Stimulated activated CD4-positive, alpha-beta T cell treated with anti-CD3 and anti-CD28 coated beads, TNF-alpha, amount 100 ng/mL, for 1 hour (primary cell): ENCODE measurements around the gene GRAMD1B.
"Not testable (repeated sequence)": the region's sequence is repeated elsewhere in the genome, so short reads cannot be mapped to it uniquely, and the experiment has no call there.

ENCODE experiments used
- DNase-seq, 3 donors: peaks; one replicate each; pipeline ENCODE4 v3.0.0-alpha.2; 2020; ENCODE audit warnings: low read depth in 3 of 3, low spot score in 1 of 3

Gene GRAMD1B

DNA sequence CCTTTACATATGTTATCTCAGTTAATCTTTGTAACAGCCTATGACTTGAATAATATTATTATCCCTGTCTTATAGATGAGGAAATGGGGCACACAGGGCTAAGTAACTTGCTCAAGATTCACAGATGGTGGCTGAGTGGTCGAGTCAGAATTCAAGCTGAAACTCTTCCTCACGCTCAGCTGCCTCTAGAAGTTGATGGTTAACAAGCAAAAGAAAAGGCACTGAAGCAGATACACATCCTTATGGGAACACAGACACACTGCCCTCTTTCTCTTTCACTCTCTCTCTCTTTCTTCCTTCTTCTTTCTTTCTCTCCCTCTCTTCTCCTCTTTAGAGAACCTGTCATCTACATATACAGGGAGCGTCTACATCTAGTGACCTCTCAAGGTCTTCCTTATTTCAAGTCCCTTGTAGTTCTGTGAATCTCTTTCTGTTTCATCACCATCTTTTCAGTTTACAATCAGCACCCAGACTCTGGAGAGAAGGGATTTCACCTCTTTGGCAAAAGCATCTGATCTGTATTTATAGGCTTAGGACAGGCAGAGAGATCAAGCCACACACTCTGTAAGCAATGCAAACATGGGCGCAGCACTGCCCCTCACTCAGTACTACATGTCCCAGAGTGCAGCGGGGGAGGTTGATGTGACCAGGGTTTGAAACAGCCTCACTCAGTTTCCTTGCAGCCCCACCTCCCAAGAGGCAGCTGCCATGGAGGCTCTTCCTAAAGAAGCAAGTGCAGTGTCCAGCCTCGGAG, 75.7 kb downstream of the GRAMD1B start:
- DNase-seq = no peak

DNA sequence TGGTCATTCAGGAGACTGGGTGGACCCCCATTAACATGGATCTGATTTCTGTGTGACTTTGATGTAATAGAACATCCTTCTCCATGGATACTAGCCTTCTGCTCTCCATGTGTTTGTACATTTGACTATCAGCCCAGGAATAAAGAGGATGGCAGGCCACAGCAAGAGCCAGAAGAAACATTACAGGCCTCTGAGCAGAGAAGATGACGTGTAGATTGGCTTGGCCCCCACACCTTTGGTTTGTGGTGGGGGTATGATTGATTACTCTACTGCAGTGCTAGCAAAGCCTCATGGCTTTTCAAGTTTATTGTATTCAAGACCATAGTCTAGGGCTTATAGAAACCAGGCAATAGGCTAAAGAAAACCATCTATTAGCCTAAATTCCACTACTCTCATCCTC, 77.0 kb downstream of the GRAMD1B start:
- DNase-seq = no peak

DNA sequence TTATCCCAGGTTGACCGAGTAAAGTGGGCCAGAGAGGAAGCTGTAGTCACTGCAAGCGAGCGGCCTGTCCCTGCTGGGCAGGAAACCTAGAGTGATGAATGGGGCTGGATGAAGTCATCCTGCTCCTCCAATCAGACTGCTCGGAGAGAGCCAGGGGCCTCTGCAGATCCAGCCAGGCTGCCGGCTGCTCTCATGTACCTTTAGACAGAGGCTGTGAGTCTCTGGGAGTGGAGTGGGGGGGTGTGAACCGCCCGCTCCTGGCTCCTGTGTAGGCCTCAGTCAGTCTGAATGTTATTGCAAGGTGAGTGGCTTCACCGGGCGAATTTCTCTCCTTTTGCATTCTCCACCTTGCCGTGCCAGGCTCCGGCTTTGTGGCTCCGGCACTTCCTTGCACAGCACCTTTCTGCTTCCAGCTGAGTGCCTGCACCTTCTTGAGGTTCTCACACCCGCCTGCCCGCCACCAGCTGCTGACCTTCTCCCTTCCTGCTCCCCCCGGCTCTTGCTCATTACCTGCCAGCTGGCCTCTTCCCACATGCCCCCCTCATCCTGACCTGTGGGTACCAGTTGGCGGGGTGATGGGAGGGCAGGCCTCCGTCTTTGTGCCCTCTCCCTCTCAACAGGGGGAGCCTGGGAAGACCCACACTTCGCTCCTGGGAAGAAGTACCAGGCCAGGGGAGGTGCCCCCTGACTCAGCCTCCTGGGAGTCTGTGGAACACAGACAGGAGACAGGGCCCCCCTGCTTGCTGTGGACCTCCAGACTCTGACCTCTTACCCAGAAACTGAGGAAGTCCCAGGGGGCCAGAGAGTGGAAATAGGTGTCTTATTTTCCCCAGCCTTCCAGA, 79.9 kb downstream of the GRAMD1B start:
- no peak for DNase-seq

- no peak for DNase-seq
These were observed 80.5 kb downstream of the GRAMD1B start for GRCh38 chr11:123510579-123510905.

- peak; percentile 8 to 46 (median 15) for DNase-seq
These were observed 81.2 kb downstream of the GRAMD1B start for GRCh38 chr11:123511037-123511870.

DNA sequence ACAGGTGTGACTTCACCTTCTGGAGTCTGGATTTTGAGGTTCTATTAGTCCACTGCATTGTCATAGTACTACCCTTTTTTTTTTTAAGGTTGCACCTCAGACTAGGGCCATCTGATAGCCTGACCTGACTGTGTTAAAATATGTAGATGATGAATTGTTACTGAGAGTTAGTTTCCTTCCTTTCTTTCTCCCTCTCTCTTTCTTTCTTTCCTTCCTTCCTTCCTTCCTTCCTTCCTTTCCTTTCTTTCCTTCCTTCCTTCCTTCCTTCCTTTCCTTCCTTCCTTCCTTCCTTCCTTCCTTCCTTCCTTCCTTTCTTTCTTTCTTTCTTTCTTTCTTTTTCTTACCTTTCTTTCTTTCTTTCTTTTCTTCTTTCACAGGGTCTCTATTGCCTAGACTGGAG, 83.2 kb downstream of the GRAMD1B start:
- not testable (repeated sequence) for DNase-seq

DNA sequence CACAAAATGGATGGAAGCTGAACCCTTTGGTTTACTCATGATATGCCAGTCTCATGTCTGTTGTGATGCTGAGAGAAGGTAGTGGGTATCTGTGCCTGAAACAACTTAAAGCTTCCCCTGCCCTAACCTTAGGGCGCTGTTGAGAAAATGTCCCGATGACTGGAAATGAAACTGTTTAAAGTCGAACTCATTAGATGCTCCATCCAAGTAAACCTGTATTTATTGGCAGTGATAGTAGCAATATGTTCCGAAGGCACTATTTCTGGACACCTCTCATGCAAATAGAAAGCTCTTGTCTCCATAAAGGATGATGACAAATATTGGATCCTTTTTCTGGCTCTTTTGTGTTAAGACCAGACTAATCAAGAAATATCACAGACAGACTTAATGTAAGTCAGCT, 86.2 kb downstream of the GRAMD1B start:
- DNase-seq = no peak

DNA sequence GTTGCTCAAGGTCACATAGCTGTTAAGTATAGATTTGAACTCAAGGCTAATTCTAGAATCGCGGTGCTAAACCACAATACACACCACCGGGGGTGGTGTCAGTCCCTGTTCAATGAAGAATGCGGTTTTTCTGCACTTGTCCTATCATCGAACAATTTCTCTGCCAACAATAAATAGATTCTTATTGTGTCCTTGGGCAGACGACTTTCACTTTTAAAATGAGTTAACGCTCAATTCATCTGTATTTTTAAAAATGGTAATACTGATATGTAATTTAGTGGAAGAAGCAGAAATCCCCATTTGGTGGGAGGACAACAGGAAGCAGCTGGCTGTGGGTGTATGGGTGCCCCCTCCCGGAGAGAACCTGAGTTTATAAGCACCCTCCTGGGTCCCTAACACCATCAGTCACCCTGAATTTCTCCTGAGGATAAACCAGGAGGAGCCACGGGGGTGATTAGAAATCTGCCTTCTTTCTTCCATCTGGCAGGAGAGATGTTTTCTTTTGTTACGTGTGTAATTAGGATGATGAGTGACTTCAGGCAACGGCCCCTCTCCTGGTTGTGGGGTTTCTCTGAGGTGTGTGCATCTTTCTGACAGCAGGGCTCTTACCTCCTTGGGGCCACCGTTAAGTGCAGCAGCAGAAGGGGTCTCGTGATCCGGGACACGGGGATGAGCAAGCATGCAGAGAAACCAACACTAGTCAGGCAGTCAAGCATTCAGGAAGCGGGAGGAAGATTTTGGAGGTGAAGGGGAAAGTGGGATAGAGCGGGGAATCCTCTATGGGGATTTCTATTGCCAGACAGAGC, 87.7 kb downstream of the GRAMD1B start:
- no peak for DNase-seq

- no peak for DNase-seq
These were observed 88.5 kb downstream of the GRAMD1B start for GRCh38 chr11:123518496-123519054.

GRCh38 chr11:123519055-123519796, 89.2 kb downstream of the GRAMD1B start:
- no peak for DNase-seq

GRCh38 chr11:123519797-123520193, 89.7 kb downstream of the GRAMD1B start:
- DNase-seq = no peak

DNA sequence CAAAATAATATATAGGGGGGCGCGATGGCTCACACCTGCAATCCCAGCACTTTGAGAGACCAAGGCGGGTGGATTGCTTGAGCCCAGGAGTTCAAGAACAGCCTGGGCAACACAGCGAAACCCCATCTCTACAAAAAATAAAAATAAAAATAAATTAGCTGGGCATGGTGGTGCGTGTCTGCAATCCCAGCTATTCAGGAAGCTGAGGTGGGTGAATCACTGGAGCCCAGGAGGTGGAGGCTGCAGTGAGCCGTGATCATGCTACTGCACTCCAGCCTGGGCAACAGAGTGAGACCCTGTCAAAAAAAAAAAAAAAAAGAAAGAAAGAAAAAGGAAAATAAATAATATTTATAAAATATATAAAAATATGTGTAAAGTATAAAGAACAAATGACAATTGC, 90.4 kb downstream of the GRAMD1B start:
- DNase-seq = not testable (repeated sequence)

- DNase-seq = no peak
These were observed 90.9 kb downstream of the GRAMD1B start for GRCh38 chr11:123521001-123521400.

DNA sequence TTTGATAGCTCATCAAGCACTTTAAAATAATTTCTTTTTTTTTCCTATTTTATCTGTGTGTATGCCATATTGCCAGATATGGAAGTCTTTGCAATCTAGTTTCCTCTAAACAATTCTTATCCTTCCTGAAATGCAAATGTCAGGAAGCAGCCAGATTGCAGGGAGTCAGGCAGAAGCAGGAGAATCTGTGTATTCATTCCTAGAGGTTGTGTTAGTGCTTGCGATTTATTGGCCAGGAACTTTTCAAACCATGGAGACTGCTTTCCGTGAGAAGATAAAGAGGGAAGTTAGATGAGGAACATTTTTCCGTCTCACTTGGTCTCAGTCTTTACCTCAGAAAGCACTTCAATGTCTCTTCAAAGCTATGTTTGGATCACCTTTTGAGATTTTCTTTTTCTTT, 91.9 kb downstream of the GRAMD1B start:
- DNase-seq = no peak

GRCh38 chr11:123523539-123523938, 93.5 kb downstream of the GRAMD1B start:
- DNase-seq = no peak

GRCh38 chr11:123525097-123525496, 95.0 kb downstream of the GRAMD1B start:
- DNase-seq = no peak

DNA sequence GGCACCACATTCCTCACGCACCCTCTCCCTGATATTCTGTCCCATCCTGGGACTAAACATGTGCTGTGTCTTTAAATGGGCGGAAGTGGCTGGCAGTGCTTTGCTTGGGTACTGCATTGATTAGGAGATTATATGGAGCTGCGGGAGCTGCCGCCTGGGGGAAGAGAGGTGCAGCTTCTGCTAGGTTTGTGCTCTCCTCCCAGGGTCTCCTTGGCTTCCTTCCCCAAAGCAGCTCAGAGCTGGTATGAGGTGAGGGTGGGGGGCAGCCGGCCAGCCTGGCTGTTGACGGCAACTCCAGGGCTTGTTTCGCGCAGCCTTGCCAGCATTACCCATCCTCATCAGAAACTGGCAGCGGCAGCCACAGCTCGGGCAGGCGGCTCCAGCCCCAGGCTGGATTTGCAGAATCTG, 95.4 kb downstream of the GRAMD1B start:
- no peak for DNase-seq

DNA sequence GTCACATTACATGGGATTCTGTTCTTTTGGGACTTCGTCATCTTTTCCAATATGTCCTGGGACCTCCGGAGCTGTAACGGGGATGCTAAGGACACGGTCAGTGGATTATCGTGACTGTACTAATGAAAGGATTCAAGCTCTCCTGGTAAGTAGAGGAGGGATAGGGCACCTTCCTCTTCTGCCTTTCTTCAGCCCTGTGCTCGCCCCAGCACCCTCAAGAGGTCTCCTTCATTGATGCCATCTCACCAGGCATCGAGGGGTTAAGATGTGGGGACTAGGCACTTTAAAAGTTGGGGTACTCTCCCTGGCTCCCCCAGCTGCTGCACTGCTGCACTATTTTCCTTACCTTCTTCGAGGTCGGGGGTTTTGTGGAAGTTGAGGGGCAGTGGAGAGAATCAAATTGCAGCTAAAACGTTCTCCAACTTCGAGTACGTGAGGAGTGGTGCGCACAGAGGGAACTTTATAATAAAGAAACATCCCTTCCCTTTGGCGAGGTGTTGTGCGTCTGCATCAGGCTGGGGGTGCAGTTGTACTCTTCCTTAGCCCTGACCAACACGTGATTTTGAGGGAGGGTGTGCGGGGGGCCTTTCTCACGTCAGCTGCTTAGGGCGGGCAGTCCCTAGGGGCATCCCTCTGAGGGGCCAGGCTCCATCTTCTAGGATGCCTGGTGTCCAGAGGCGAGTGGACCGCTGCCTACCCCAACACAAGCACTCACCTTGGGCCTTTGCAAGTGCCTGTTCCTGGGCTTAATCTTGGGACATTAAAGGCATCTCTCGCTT, 96.1 kb downstream of the GRAMD1B start:
- no peak for DNase-seq

DNA sequence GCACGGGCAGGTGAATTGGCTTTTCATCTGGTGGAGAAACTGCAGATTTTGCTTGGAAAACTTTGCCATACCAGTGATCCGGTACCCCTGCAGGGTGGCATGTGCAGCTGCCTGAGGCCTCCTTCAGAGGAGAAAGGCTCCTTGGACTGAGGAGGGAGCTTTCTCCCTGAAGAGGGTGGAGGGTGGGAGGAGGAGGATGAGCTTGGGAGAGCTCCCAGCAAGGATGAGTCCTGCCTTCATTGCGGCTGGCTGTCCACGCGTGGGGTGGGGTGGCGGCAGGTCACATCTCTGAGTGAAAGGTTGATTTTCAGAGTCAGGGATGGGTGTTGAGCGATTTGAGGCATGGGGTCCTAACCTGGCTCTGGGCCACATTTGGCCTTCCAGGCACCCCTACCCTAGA, 96.8 kb downstream of the GRAMD1B start:
- no peak for DNase-seq
